K562 (cell line): ENCODE measurements around the gene MAPKAPK2. TPM values are rescaled to one million over a fixed set of nuclear protein-coding genes. Genes with fewer than 3 reads are reported as not detected.

Experiments used
- ARID1B ChIP-seq: fragments of 450-650 bp; IDR thresholded peaks from 2 replicates; pipeline ENCODE4 v1.6.1; 2016; ENCODE audit warnings: antibody characterized with exemption, mild to moderate bottlenecking, inconsistent platforms
- BRCA1 ChIP-seq, 2 experiments: fragments of 450-650 bp in 1 of 2; sonication (generic) in 1 of 2; formaldehyde crosslinking in 1 of 2; IDR thresholded peaks; 2 replicates each; pipeline versions ENCODE4 v1.5.0 to v1.6.1; 2017 to 2020; ENCODE audit warnings: mild to moderate bottlenecking in 1 of 2, missing genetic modification reagents in 1 of 2
- DPF2 ChIP-seq: fragments of 450-650 bp; IDR thresholded peaks from 2 replicates; pipeline ENCODE4 v1.6.1; 2016
- ETS2 ChIP-seq: IDR thresholded peaks from 2 replicates; pipeline ENCODE4 v1.6.1; 2016; ENCODE audit warnings: borderline replicate concordance, missing genetic modification characterization, mild to moderate bottlenecking, moderate library complexity, missing compliant biosample characterization; ENCODE audit not compliant: poor library complexity, severe bottlenecking
- ETV1 ChIP-seq: fragments of 450-650 bp; conservative IDR thresholded peaks from 2 replicates; pipeline ENCODE4 v1.6.1; 2016; ENCODE audit warnings: missing genetic modification characterization, control low read depth, low read depth, missing compliant biosample characterization
- ETV5 ChIP-seq: sonication (generic); formaldehyde crosslinking; IDR thresholded peaks from 2 replicates; pipeline ENCODE4 v1.4.0; 2020; ENCODE audit warnings: low read depth, mild to moderate bottlenecking, missing genetic modification reagents
- HDAC3 ChIP-seq: fragments of 450-650 bp; IDR thresholded peaks from 2 replicates; pipeline ENCODE4 v1.6.1; 2018; ENCODE audit warnings: borderline replicate concordance, mild to moderate bottlenecking, moderate library complexity; ENCODE audit not compliant: partially characterized antibody
- HIVEP1 ChIP-seq: fragments of 250-450 bp; sonication (Bioruptor Pico); IDR thresholded peaks from 2 replicates; pipeline ENCODE4 v1.4.0; 2020; ENCODE audit warnings: mild to moderate bottlenecking
- HNRNPH1 ChIP-seq: fragments of 200-400 bp; formaldehyde crosslinking; optimal IDR thresholded peaks from 2 replicates; pipeline ENCODE3; 2017; ENCODE audit warnings: low read depth, mild to moderate bottlenecking, low read length, moderate library complexity
- JUNB ChIP-seq: fragments of 450-650 bp; formaldehyde crosslinking; conservative IDR thresholded peaks from 2 replicates; pipeline ENCODE4 v1.4.0; 2020; ENCODE audit warnings: mild to moderate bottlenecking
- KAT7 ChIP-seq: sonication (generic); formaldehyde crosslinking; IDR thresholded peaks from 2 replicates; pipeline ENCODE4 v1.8.0; 2022; ENCODE audit warnings: missing genetic modification reagents, mild to moderate bottlenecking, borderline replicate concordance
- KLF6 ChIP-seq: fragments of 250-450 bp; sonication (Bioruptor Pico); IDR thresholded peaks from 2 replicates; pipeline ENCODE4 v1.4.0; 2020; ENCODE audit warnings: mild to moderate bottlenecking, moderate library complexity, borderline replicate concordance
- NBN ChIP-seq: fragments of 450-650 bp; IDR thresholded peaks from 2 replicates; pipeline ENCODE4 v1.6.1; 2016; ENCODE audit warnings: low read depth, mild to moderate bottlenecking
- NCOA1 ChIP-seq: fragments of 450-650 bp; IDR thresholded peaks from 2 replicates; pipeline ENCODE4 v1.6.1; 2016; ENCODE audit warnings: low read depth
- NCOR1 ChIP-seq: fragments of 450-650 bp; IDR thresholded peaks from 2 replicates; pipeline ENCODE4 v1.6.1; 2016; ENCODE audit warnings: mild to moderate bottlenecking, moderate library complexity
- NR2C2 ChIP-seq, 2 experiments: fragments of 200-800 bp in 1 of 2; sonication (Bioruptor generic) in 1 of 2; sonication (generic) in 1 of 2; formaldehyde crosslinking in 1 of 2; IDR thresholded peaks; 2 replicates each; pipeline versions ENCODE4 v1.6.1 to v1.8.0; 2016 to 2022; ENCODE audit warnings: mild to moderate bottlenecking in 1 of 2, missing compliant biosample characterization in 1 of 2, missing genetic modification characterization in 1 of 2, missing genetic modification reagents in 1 of 2
- NR2F6 ChIP-seq: fragments of 450-650 bp; formaldehyde crosslinking; IDR thresholded peaks from 2 replicates; pipeline ENCODE4 v1.4.0; 2020; ENCODE audit warnings: mild to moderate bottlenecking
- SIRT6 ChIP-seq: IDR thresholded peaks from one replicate; pipeline ENCODE4 v1.6.1; 2012; ENCODE audit warnings: low read depth, mild to moderate bottlenecking, control low read depth, inconsistent platforms, low read length, moderate library complexity
- SUPT5H ChIP-seq: fragments of 450-650 bp; IDR thresholded peaks from 2 replicates; pipeline ENCODE4 v1.6.1; 2016
- TBL1XR1 ChIP-seq, 2 experiments: IDR thresholded peaks; 2 replicates each; pipeline ENCODE4 v1.6.1; 2012; ENCODE audit warnings: improper control_type of control experiment in 2 of 2, low read length in 2 of 2, mild to moderate bottlenecking in 1 of 2
- XRCC5 ChIP-seq: fragments of 200-400 bp; formaldehyde crosslinking; IDR thresholded peaks from 2 replicates; pipeline ENCODE4 v1.6.1; 2017; ENCODE audit warnings: low read depth, mild to moderate bottlenecking, low read length
- ZNF134 ChIP-seq: fragments of 250-450 bp; sonication (Bioruptor Pico); conservative IDR thresholded peaks from 2 replicates; pipeline ENCODE4 v1.4.0; 2020
- ZNF197 ChIP-seq: fragments of 200-800 bp; sonication (Bioruptor generic); IDR thresholded peaks from 2 replicates; pipeline ENCODE4 v1.6.1; 2016; ENCODE audit warnings: low read depth, missing genetic modification characterization, missing compliant biosample characterization
- ZNF224 ChIP-seq: sonication (generic); formaldehyde crosslinking; IDR thresholded peaks from 2 replicates; pipeline ENCODE4 v1.8.0; 2022; ENCODE audit warnings: mild to moderate bottlenecking, missing genetic modification reagents
- ZSCAN32 ChIP-seq: fragments of 450-650 bp; formaldehyde crosslinking; IDR thresholded peaks from 2 replicates; pipeline ENCODE4 v1.4.0; 2020; ENCODE audit warnings: mild to moderate bottlenecking, moderate library complexity
- polyA plus RNA-seq, 8 experiments: library from polyadenylated mRNA; depleted of rRNA in 4 of 8; stranded (reverse) in 5 of 8; unstranded in 3 of 8; fragments of >200 nt; fragmentation: Nextera tagmentation in 2 of 8; fragmentation: Illumina TruSeq in 1 of 8; extraction: Ambion mirVana in 2 of 8; extraction: Trizol in 1 of 8; gene quantifications; 2 replicates each; pipeline versions ENCODE4 v1.2.1 to v1.2.3, GENCODE V29; 2011 to 2014; ENCODE audit warnings: inconsistent platforms in 1 of 8, missing spikeins in 1 of 8
- total RNA-seq, 7 experiments: library from RNA; depleted of rRNA in 6 of 7; stranded (reverse); fragments of >200 nt in 6 of 7; fragmentation: Illumina TruSeq in 2 of 7; extraction: Trizol in 2 of 7; gene quantifications; 2 replicates each; pipeline versions ENCODE4 v1.2.1 to v1.2.3, GENCODE V29; 2011 to 2021; ENCODE audit warnings: low replicate concordance in 1 of 7
- TF ChIP-seq, protein P1 (sequence below): fragments of 450-650 bp; formaldehyde crosslinking; IDR thresholded peaks from 2 replicates; pipeline ENCODE4 v1.4.0; 2020; ENCODE audit warnings: mild to moderate bottlenecking, moderate library complexity
- TF ChIP-seq, protein P2 (sequence below): fragments of 450-650 bp; formaldehyde crosslinking; conservative IDR thresholded peaks from 2 replicates; pipeline ENCODE4 v1.4.0; 2022; ENCODE audit warnings: mild to moderate bottlenecking, missing genetic modification characterization

The MAPKAPK2 gene
- total and polyA plus RNA-seq, 9 of the 15 experiments (the other 6 are each of a cell fraction or from before 2014, with no cell fraction given), result 0.63 to 94.2 (median 52.1) TPM

DNA sequence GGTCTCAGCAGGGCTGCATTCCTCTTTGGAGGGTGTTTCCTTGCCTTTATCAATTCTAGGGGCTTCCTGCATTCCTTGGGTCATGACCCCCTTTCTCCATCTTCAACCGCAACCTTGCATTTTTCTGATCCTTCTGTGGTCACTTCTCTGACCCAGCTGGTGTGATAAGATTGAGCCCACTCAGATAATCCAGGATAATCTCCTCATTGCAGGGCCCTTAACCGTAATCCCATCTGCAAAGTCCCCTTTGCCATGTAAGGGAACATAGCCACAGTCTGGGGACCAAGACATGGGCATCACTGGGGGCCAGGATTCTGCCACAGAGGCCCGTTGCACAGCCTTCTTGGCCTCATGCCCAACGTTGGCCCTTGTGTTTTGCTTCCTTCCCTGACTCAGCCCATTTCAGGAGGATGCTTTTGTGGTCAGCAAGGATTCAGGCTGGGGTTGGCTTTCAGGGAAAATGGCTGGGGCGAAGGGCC is 50.9 kb downstream of the MAPKAPK2 start (continued):
- TF ChIP-seq ETS2 (tag) (no peak), ZNF224 (CRISPR knock-in tag) (0 out of 2 replicates have a peak, but pooled peaks have one; percentile 27), HIVEP1 (0 out of 2 replicates have a peak, but pooled peaks have one; percentile 44), NR2C2 (CRISPR knock-in tag; IDR thresholded peaks at IDR 0.05) (no peak), NR2C2 (tag; IDR thresholded peaks at IDR 0.05) (peak; percentile 64), TBL1XR1 (IDR thresholded peaks at IDR 0.05; ENCODE audit: low read length in 2 of 2) (peak; percentile 72 to 91; a peak in 3 of 4 replicates), ZNF134 (CRISPR knock-in tag) (0 out of 2 replicates have a peak, but pooled peaks have one; percentile 56), HDAC3 (peak; percentile 89), XRCC5 (no peak), KLF6 (0 out of 2 replicates have a peak, but pooled peaks have one; percentile 40), NR2F6 (CRISPR knock-in tag) (peak; percentile 93; the same call in 1 of the 2 replicates), NCOA1 (peak; percentile 62; the same call in 1 of the 2 replicates), JUNB (CRISPR knock-in tag) (no peak), ZNF197 (CRISPR knock-in tag) (peak; percentile 71; the same call in 1 of the 2 replicates), ARID1B (peak; percentile 96), SIRT6 (no peak), ZSCAN32 (CRISPR knock-in tag) (no peak), NCOR1 (peak; percentile 96), NBN (peak; percentile 68; the same call in 1 of the 2 replicates), BRCA1 (IDR thresholded peaks at IDR 0.05) (no peak), BRCA1 (CRISPR knock-in tag; IDR thresholded peaks at IDR 0.05) (no peak), KAT7 (no peak), ETV1 (tag) (peak; percentile 45; the same call in 1 of the 2 replicates), DPF2 (peak; percentile 90), HNRNPH1 (no peak), SUPT5H (no peak), ETV5 (CRISPR knock-in tag) (0 out of 2 replicates have a peak, but pooled peaks have one; percentile 65)
- TF ChIP-seq, protein P1, sequence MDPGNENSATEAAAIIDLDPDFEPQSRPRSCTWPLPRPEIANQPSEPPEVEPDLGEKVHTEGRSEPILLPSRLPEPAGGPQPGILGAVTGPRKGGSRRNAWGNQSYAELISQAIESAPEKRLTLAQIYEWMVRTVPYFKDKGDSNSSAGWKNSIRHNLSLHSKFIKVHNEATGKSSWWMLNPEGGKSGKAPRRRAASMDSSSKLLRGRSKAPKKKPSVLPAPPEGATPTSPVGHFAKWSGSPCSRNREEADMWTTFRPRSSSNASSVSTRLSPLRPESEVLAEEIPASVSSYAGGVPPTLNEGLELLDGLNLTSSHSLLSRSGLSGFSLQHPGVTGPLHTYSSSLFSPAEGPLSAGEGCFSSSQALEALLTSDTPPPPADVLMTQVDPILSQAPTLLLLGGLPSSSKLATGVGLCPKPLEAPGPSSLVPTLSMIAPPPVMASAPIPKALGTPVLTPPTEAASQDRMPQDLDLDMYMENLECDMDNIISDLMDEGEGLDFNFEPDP, result no peak
- TF ChIP-seq, protein P2, sequence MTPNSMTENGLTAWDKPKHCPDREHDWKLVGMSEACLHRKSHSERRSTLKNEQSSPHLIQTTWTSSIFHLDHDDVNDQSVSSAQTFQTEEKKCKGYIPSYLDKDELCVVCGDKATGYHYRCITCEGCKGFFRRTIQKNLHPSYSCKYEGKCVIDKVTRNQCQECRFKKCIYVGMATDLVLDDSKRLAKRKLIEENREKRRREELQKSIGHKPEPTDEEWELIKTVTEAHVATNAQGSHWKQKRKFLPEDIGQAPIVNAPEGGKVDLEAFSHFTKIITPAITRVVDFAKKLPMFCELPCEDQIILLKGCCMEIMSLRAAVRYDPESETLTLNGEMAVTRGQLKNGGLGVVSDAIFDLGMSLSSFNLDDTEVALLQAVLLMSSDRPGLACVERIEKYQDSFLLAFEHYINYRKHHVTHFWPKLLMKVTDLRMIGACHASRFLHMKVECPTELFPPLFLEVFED (CRISPR knock-in tag), result peak; percentile 67; the same call in 1 of the 2 replicates
